ENCODE results near the gene LAMTOR1. TPM values are rescaled to one million over a fixed set of nuclear protein-coding genes. Genes with fewer than 3 reads are reported as not detected.
A peak's percentile ranks its signal among the peaks of the same experiment; 100 is the strongest.

Gene LAMTOR1
- total and polyA plus RNA-seq, 2 of the 8 experiments (the other 6 are each of a cell fraction or from before 2014, with no cell fraction given): 82.1 to 160 TPM

DNA sequence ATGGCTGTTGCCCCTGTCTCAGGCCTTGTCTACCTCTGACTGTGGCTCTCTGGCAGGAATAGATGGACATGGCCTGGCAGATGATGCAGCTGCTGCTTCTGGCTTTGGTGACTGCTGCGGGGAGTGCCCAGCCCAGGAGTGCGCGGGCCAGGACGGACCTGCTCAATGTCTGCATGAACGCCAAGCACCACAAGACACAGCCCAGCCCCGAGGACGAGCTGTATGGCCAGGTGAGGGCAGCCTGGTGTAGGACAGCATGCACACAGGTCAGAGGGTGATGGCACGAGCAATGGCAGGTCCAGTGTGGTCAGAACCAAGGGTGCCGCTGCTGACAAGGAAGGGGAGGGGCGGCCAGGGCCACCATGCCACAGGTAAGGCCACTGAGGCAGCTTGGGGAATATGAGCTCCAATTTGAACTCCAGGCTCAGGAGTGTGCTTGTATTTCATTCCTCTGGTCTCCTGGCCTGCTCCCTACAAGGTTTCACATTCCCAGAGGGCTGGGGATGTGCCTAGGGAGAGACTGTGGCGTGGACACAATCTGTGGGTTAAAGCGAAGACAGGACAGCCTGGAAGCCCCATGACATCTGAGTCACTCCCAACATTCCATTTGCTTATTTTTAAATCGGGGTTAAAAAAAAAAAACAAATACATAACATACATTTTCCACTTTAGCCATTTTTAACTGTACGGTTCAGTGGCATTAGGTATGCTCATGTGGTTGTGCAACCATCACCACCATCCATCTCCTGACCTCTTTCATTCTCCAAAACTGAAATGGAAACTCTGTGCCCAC lies 33.0 kb upstream of the LAMTOR1 start:
- no peaks in the 10 kb centered on the region; a peak in 2 of 7 replicates for H3K27me3 ChIP-seq (replicated peaks in 1 of 4; ENCODE audit: control insufficient read depth in 3 of 4, extremely low read depth in 1 of 4, insufficient read depth in 3 of 4, low read length in 3 of 4)
- no peak overlapping the region for H3K14ac ChIP-seq (ENCODE audit: insufficient read length)
- DNase-seq (ENCODE audit: low read depth in 1 of 2, low spot score in 2 of 2) (no peak), FAIRE-seq (no peak)
- H3K9me3 ChIP-seq (ENCODE audit: insufficient read depth in 2 of 2, low read depth in 1 of 2, low read length in 1 of 2): no peaks in the 10 kb centered on the region
- WGBS, 2 experiments (ENCODE audit: extremely low coverage in 1 of 2, insufficient coverage in 1 of 2, insufficient read length in 1 of 2, insufficient replicate concordance in 2 of 2, low coverage in 1 of 2, low lambda C conversion rate in 2 of 2, missing lambda C conversion rate in 1 of 2): 87% methylated on average over 13 of the region's 14 CpGs; no CpG with 5 or more reads in 1 of the 2 experiments
- H3K27ac ChIP-seq (ENCODE audit: low read depth, low read length): no peak overlapping the region
- H3K79me2 ChIP-seq (ENCODE audit: control insufficient read depth in 1 of 2, insufficient read depth in 2 of 2, low read length in 2 of 2): no peaks in the 10 kb centered on the region
- H2BK15ac ChIP-seq (ENCODE audit: low read length): no peak overlapping the region
- H3K23me2 ChIP-seq (ENCODE audit: low read depth, low read length): no peaks in the 10 kb centered on the region
- H3K4me2 ChIP-seq (ENCODE audit: insufficient read depth in 1 of 2, low read depth in 2 of 2, low read length in 2 of 2): no peak overlapping the region
- no peak overlapping the region for H2AFZ ChIP-seq (ENCODE audit: low read length)
- no peak overlapping the region for H2BK20ac ChIP-seq (ENCODE audit: low read length)
- no peak overlapping the region for H3K56ac ChIP-seq (replicated peaks; ENCODE audit: insufficient read length, low read depth, low read length)
- H3K4ac ChIP-seq (replicated peaks; ENCODE audit: insufficient read length, low read depth, low read length): no peak overlapping the region
- no peaks in the 10 kb centered on the region for H3K79me1 ChIP-seq (ENCODE audit: low read depth, low read length)
- H3K9ac ChIP-seq (replicated peaks in 1 of 4; ENCODE audit: extremely low read depth in 1 of 4, low read depth in 3 of 4, low read length in 3 of 4): no peak overlapping the region
- POLR2A ChIA-PET (ENCODE audit: partially characterized antibody): no interaction called here
- H3K36me3 ChIP-seq (ENCODE audit: control insufficient read depth in 2 of 4, insufficient read depth in 4 of 4, low read length in 3 of 4): no peaks in the 10 kb centered on the region
- no peak overlapping the region for H2BK12ac ChIP-seq (ENCODE audit: low read depth, low read length)
- H4K91ac ChIP-seq (replicated peaks; ENCODE audit: insufficient read length, low read length): no peak overlapping the region
- no peak overlapping the region for H3K4me3 ChIP-seq (ENCODE audit: extremely low read depth in 1 of 4, insufficient read depth in 2 of 4, low read depth in 3 of 4, low read length in 4 of 4)
- no peak overlapping the region for H3K18ac ChIP-seq (ENCODE audit: extremely low read depth, low read length)
- CTCF ChIA-PET (ENCODE audit: partially characterized antibody): interaction anchor here (0.6 to 3.5 kb wide), 4 partner anchors 8 to 168 kb away, joined by 3 to 13 read pairs (median 8); no protein-coding TSS in a partner anchor
- peak overlapping the region; percentile 14; the same call in 1 of the 2 replicates for H4K8ac ChIP-seq (ENCODE audit: extremely low read depth, insufficient read depth, low read length)
- H3K23ac ChIP-seq (ENCODE audit: insufficient read length): no peak overlapping the region
- H2AK5ac ChIP-seq (ENCODE audit: low read depth, low read length): no peak overlapping the region
- no peaks in the 10 kb centered on the region for H3K4me1 ChIP-seq (replicated peaks in 1 of 4; ENCODE audit: control insufficient read depth in 3 of 4, insufficient read depth in 4 of 4, low read length in 3 of 4)
- H2BK5ac ChIP-seq (ENCODE audit: low read depth, low read length): no peak overlapping the region
- no peak overlapping the region for H2BK120ac ChIP-seq (replicated peaks; ENCODE audit: low read depth, low read length)
- H4K20me1 ChIP-seq (replicated peaks in 1 of 2; ENCODE audit: control insufficient read depth in 1 of 2, insufficient read depth in 2 of 2, low read length in 2 of 2): no peaks in the 10 kb centered on the region
- H4K5ac ChIP-seq (ENCODE audit: insufficient read length, low read depth, low read length): no peak overlapping the region
- no peak for TF ChIP-seq POLR2AphosphoS5 (IDR thresholded peaks at IDR 0.05; ENCODE audit: low read depth, low read length)
- TF ChIP-seq HDAC6 (IDR thresholded peaks at IDR 0.05; ENCODE audit: low read depth, low read length): no peak
- TF ChIP-seq POU5F1 (IDR thresholded peaks at IDR 0.05; ENCODE audit: low read depth, low read length): no peak
- TF ChIP-seq EZH2 (IDR thresholded peaks at IDR 0.05; ENCODE audit: low read depth, low read length, severe bottlenecking): no peak
- no peak for TF ChIP-seq SIN3A (conservative IDR thresholded peaks at IDR 0.05 in 1 of 2, IDR thresholded peaks at IDR 0.05 in 1 of 2; ENCODE audit: low read depth in 1 of 2, low read length in 2 of 2)
- no peak for TF ChIP-seq EP300 (IDR thresholded peaks at IDR 0.05; ENCODE audit: borderline replicate concordance in 1 of 2, low read depth in 2 of 2, low read length in 2 of 2)
- TF ChIP-seq CBX8 (IDR thresholded peaks at IDR 0.05; ENCODE audit: borderline replicate concordance, low read depth, low read length): no peak
- no peak for TF ChIP-seq NANOG (IDR thresholded peaks at IDR 0.05; ENCODE audit: insufficient read depth, low read depth, low read length, poor library complexity, severe bottlenecking)
- TF ChIP-seq, protein P1, sequence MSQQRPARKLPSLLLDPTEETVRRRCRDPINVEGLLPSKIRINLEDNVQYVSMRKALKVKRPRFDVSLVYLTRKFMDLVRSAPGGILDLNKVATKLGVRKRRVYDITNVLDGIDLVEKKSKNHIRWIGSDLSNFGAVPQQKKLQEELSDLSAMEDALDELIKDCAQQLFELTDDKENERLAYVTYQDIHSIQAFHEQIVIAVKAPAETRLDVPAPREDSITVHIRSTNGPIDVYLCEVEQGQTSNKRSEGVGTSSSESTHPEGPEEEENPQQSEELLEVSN (IDR thresholded peaks at IDR 0.05): no peak
- no peak for TF ChIP-seq TAF7 (optimal IDR thresholded peaks at IDR 0.05; ENCODE audit: borderline replicate concordance, low read depth, low read length)
- no peak for TF ChIP-seq CBX5 (IDR thresholded peaks at IDR 0.05; ENCODE audit: low read depth, low read length)
